ENCODE data around the gene ERMN. TPM values are rescaled to one million over a fixed set of nuclear protein-coding genes. Genes with fewer than 3 reads are reported as not detected.

ERMN gene
- total and polyA plus RNA-seq, 2 donors (not counting 1 experiment from before 2014, with no cell fraction given), result 2.7 to 11.9 TPM

DNA sequence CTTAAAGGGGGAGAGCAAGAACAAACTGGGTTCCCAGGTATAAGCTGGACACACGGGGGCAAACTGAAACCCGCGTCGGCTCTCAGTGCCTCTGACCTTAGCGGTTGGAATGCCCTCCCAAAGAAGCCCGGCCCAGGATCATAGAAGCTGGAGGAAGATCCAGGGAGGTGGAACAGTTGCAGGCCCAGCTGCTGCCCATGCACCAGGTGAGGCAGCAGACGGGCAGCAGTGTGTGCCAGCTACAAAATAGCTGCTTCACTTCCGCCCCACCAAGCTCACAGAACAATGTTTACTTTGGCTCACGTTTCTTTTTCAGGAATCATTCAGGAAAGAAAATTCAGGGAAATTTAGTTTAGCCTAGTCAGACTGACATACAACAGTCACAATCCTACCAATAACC lies 3.9 kb upstream of the ERMN start:
- H3K4me1 Mint-ChIP-seq, result peaks cover 14% of the 10 kb centered on the region

More for the DNA sequence above, 3.9 kb upstream of the ERMN start:
- WGBS (ENCODE audit: insufficient coverage), result 98% methylated on average over 8 of the region's 9 CpGs
- Mint-ChIP-seq H3K4me3 (no peak overlapping the region), H3K27ac (peak overlapping the region; percentile 23), H3K27me3 (no peaks in the 10 kb centered on the region), H3K9me3 (ENCODE audit: insufficient read depth) (no peaks in the 10 kb centered on the region)
- CTCF ChIA-PET, result interaction anchor here (0.9 to 7.6 kb wide), 9 partner anchors 18 to 267 kb away, joined by 3 to 157 read pairs (median 4); no protein-coding TSS in a partner anchor
- Histone ChIP-seq H3K79me2 (ENCODE audit: control insufficient read depth, insufficient read depth, low read length) (no peaks in the 10 kb centered on the region), H3K9me3 (ENCODE audit: control extremely low read depth in 1 of 3, control insufficient read depth in 2 of 3, insufficient read depth in 1 of 3, low read length in 2 of 3) (no peaks in the 10 kb centered on the region), H3K27me3 (replicated peaks in 1 of 4; ENCODE audit: control extremely low read depth in 1 of 4, control insufficient read depth in 3 of 4, insufficient read depth in 4 of 4, low read length in 3 of 4) (no peaks in the 10 kb centered on the region), H3K4me2 (replicated peaks; ENCODE audit: low read depth, low read length, poor library complexity, severe bottlenecking) (no peak overlapping the region), H3K9ac (ENCODE audit: low read length) (no peak overlapping the region), H3K36me3 (replicated peaks in 1 of 2; ENCODE audit: control extremely low read depth in 1 of 2, control insufficient read depth in 1 of 2, extremely low read depth in 1 of 2, insufficient read depth in 2 of 2, low read length in 1 of 2) (peaks cover 0 to under 1% of the 10 kb centered on the region in 2 experiments), H3K4me3 (ENCODE audit: control extremely low read depth in 1 of 5, extremely low read depth in 1 of 5, insufficient read depth in 1 of 5, low read depth in 2 of 5, low read length in 4 of 5) (no peak overlapping the region), H4K20me1 (ENCODE audit: control insufficient read depth, insufficient read depth, low read length, poor library complexity, severe bottlenecking) (no peaks in the 10 kb centered on the region), H2AFZ (ENCODE audit: insufficient read depth, low read depth, low read length, poor library complexity, severe bottlenecking) (no peak overlapping the region), H3K27ac (ENCODE audit: low read length in 2 of 2) (no peak overlapping the region), H3K4me1 (ENCODE audit: control insufficient read depth in 2 of 2, insufficient read depth in 2 of 2, low read length in 2 of 2) (peaks cover 9 to 10% of the 10 kb centered on the region in 2 donors)
- intact Hi-C loops (cut with micrococcal nuclease), result loop anchor here (10.0 kb wide), 1 partner anchor 545 kb away; the partner anchor contains the start of gene ACVR1
- DNase-seq (no peak), ATAC-seq (ENCODE audit: low read depth) (no peak)
- POLR2A ChIA-PET, result no interaction called here
- TF ChIP-seq, protein P1, sequence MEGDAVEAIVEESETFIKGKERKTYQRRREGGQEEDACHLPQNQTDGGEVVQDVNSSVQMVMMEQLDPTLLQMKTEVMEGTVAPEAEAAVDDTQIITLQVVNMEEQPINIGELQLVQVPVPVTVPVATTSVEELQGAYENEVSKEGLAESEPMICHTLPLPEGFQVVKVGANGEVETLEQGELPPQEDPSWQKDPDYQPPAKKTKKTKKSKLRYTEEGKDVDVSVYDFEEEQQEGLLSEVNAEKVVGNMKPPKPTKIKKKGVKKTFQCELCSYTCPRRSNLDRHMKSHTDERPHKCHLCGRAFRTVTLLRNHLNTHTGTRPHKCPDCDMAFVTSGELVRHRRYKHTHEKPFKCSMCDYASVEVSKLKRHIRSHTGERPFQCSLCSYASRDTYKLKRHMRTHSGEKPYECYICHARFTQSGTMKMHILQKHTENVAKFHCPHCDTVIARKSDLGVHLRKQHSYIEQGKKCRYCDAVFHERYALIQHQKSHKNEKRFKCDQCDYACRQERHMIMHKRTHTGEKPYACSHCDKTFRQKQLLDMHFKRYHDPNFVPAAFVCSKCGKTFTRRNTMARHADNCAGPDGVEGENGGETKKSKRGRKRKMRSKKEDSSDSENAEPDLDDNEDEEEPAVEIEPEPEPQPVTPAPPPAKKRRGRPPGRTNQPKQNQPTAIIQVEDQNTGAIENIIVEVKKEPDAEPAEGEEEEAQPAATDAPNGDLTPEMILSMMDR (IDR thresholded peaks at IDR 0.05), result no peak
- no peak for TF ChIP-seq EZH2 (IDR thresholded peaks at IDR 0.05; ENCODE audit: borderline replicate concordance, insufficient read depth, low read depth, low read length, poor library complexity, severe bottlenecking)
